Measurements from ENCODE around the gene CFAP410. TPM values are rescaled to one million over a fixed set of nuclear protein-coding genes. Genes with fewer than 3 reads are reported as not detected.

CFAP410 gene
- total and polyA plus RNA-seq, 2 of the 8 experiments (the other 6 are each of a cell fraction or from before 2014, with no cell fraction given) = 10.6 to 12.0 TPM

DNA sequence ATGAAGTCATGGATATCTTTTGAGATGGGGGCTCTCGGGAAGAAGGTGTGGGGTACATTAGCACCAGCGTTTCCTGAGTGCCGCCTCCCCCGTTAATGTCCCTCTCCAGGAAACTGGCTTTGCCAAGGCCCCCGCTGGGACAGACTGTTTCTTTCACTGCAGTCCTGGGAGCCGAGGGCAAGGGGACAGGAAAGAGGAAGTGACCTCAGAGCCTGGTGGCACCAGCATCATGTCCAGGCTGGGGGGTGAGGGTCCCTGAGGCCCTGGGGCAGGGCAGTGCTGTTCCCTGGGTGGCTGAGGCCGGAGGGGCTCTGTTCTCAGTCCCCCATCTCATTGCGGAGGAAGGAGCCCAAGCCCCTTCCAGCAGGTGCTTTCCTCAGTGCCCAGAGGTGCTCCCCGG lies 33.5 kb downstream of the CFAP410 start (continued):
- TF ChIP-seq, protein P1, sequence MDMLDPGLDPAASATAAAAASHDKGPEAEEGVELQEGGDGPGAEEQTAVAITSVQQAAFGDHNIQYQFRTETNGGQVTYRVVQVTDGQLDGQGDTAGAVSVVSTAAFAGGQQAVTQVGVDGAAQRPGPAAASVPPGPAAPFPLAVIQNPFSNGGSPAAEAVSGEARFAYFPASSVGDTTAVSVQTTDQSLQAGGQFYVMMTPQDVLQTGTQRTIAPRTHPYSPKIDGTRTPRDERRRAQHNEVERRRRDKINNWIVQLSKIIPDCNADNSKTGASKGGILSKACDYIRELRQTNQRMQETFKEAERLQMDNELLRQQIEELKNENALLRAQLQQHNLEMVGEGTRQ (IDR thresholded peaks at IDR 0.05; ENCODE audit: low read length) = no peak
- TF ChIP-seq POLR2AphosphoS5 (IDR thresholded peaks at IDR 0.05; ENCODE audit: low read depth, low read length) (no peak), SP4 (IDR thresholded peaks at IDR 0.05; ENCODE audit: low read length) (no peak), RNF2 (IDR thresholded peaks at IDR 0.05; ENCODE audit: borderline replicate concordance, low read depth, low read length, missing control alignments, poor library complexity, severe bottlenecking) (no peak), HDAC2 (IDR thresholded peaks at IDR 0.05; ENCODE audit: borderline replicate concordance in 1 of 2, low read depth in 2 of 2, low read length in 2 of 2) (no peak)

All from H1 (cell line).